ENCODE results near the gene CDH2.

DNA sequence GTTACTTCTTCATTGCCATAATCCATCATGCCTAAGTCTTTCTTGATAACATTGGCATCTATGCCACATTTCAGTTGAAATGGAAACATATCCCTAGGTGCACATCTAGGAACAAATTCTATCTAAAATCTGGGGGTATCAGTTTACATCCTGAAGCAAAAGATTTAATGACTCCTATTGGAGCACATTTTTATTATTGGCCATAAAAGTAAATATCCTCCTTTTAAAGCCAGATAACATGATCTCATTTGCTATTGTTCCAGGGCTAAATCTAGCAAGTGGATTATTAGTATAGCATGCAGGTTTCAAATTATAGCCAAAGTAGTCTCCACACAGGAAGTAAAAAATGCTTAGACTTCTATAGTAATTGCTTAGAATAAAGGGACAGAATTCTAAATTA is 193.2 kb downstream of the CDH2 start:
- TF ChIP-seq, protein P1, sequence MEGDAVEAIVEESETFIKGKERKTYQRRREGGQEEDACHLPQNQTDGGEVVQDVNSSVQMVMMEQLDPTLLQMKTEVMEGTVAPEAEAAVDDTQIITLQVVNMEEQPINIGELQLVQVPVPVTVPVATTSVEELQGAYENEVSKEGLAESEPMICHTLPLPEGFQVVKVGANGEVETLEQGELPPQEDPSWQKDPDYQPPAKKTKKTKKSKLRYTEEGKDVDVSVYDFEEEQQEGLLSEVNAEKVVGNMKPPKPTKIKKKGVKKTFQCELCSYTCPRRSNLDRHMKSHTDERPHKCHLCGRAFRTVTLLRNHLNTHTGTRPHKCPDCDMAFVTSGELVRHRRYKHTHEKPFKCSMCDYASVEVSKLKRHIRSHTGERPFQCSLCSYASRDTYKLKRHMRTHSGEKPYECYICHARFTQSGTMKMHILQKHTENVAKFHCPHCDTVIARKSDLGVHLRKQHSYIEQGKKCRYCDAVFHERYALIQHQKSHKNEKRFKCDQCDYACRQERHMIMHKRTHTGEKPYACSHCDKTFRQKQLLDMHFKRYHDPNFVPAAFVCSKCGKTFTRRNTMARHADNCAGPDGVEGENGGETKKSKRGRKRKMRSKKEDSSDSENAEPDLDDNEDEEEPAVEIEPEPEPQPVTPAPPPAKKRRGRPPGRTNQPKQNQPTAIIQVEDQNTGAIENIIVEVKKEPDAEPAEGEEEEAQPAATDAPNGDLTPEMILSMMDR (IDR thresholded peaks at IDR 0.05), result no peak
- no peak for TF ChIP-seq POLR2AphosphoS5 (IDR thresholded peaks at IDR 0.05; ENCODE audit: insufficient read depth in 1 of 2, low read depth in 1 of 2)
